ENCODE results near the gene KRTAP16-1.

The KRTAP16-1 gene

GRCh38 chr17:41329279-41329948, 20.3 kb upstream of the KRTAP16-1 start:
- no peak for DNase-seq (ENCODE audit: low spot score)

DNA sequence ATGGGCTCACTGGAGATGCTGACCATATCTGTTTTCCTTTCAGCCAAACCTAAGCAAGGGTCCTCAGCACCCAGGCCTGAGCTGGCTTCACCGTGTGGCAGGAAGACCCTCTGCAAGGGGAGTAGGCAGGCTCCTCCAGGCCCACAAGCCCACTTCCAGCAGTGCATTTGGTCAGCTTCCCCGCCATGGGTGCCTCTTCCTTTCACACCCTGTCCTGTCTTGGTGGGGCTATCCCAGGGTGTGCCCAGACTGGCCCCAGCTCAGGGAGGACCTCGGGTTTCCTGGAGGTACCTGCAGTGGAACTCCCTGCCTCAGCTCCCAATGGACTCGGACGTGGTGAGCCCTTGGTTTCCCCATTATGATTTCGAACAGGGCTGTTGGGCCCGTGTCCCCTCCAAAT, 19.1 kb upstream of the KRTAP16-1 start:
- DNase-seq (ENCODE audit: low spot score): no peak

GRCh38 chr17:41327411-41328120, 18.5 kb upstream of the KRTAP16-1 start:
- DNase-seq (ENCODE audit: low spot score): no peak

DNA sequence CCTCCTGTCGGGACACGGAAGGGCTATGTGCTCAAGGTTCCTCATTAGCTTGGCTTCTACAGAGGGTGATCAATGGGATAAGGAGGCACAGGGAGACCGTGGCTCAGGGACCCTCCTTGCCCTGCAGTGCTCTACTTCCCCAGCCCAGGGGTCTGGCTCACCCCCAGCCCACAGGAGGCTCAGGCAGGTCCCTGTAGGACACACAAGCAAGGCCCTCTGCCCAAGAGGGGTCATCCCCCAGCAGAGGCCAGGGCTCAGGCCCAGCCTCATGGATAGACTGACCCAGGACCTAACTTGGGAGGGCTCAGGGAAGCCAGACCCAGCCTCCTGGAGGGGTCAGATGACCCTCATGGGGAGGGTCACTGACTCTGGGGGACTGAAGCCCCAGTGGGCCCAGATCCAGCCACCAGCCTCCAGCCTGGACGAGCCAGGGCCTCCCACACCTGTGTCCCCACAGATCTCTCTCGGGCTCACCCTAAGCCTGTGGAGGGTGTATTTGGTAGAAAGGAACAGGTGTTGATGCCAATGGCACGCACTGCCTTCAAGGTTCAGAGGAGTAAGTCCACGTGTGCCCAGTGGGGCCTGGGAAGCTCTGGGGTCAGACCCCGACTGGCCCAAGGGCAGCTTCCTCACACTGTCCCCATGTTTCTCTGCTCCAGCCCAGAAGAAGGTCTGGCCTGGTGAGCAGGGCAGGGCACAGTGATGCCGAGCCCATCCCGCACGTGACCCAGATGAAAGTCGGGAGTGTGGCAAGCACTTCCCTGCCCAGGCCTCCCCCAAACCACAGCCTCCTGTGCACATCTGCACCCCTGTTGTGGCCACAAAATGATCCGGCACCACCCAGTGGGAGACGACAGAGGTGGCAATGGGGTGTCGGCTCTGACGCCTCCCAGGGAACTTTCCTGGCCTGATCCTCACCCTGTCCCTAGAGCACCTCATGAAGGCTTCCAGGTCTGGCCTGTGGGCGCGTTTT, 17.4 kb upstream of the KRTAP16-1 start:
- no peak for DNase-seq (ENCODE audit: low spot score)

- no peak for DNase-seq (ENCODE audit: low spot score)
Observed at GRCh38 chr17:41325611-41326010, 16.5 kb upstream of the KRTAP16-1 start.

DNA sequence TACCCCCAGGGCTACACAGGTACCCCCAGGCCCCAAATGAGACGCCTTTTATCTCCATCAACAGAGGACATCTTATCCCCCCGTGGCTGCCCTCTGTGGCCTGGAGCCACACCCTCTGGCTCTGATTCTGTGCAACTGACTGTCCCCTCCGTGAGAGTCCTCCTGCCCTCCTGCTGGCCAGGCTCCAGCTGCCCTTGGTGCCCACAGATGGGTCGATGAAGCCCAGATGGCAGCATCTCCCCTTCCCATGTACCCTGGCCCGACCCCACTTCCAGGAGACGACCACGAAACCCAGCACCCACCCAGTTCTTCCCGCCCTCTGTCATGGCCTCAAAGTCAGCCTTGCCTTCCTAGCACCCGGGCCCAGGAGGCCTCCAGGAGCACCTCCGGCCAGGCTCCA, 16.0 kb upstream of the KRTAP16-1 start:
- DNase-seq (ENCODE audit: low spot score): no peak

GRCh38 chr17:41324180-41325075, 15.3 kb upstream of the KRTAP16-1 start:
- DNase-seq (ENCODE audit: low spot score): no peak

- DNase-seq (ENCODE audit: low spot score): no peak
Observed at GRCh38 chr17:41322903-41323895, 14.1 kb upstream of the KRTAP16-1 start.

DNA sequence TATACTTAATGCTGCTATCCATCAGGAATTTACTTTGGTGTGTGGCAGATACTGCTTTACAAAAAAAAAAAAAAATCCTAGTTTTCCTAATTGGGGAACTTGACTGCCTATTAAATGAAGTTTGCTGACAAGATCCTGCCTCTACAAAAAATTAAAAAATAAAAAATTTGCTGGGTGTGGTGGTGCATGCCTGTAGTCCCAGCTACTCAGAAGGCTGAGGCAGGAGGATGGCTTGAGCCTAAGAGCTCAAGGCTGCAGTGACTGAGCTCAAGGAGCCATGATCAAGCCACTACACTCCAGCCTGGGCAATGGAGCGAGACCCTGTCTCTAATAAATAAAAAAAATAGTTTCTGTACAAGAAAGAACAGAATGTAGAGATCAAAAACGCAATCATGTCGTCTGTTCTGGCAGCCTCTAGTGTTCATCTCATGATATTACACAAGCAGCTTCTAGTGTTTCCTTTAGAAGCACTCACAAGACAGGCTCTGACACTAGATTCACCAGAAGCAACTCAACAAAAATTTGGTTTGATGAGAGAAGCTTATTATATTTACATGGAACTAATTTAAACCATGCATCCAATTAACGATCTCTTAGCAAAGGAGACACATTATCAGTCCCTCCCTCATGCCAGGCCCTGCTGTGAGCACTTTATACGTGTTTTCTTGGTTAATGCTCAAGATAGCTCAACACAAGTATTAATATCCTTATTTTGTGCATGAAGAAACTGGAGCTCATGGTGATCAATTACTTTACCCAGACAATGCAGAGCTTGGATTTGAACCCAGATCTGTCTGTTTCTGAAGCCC, 13.2 kb upstream of the KRTAP16-1 start:
- DNase-seq (ENCODE audit: low spot score): no peak

DNA sequence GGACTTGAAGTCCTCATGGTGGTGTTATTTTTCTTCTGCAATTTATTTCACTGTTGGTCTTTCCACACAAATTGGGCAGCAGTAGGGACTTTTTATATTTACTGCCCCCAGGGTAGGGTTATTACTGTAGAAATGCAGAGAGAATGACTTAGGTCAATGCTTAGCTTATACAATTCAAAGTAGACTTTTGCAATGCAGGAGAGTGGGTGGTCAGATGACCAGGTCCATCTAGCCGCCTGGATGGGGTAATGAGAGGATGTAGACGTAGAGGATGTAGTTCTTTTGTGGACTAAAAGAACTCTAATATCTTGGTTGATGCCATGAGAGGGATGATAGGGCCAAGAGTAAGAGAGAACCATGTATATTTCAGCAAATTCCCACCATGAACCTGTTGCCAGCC, 9.1 kb upstream of the KRTAP16-1 start:
- DNase-seq (ENCODE audit: low spot score): no peak

GRCh38 chr17:41315814-41316445, 6.8 kb upstream of the KRTAP16-1 start:
- no peak for DNase-seq (ENCODE audit: low spot score)

DNA sequence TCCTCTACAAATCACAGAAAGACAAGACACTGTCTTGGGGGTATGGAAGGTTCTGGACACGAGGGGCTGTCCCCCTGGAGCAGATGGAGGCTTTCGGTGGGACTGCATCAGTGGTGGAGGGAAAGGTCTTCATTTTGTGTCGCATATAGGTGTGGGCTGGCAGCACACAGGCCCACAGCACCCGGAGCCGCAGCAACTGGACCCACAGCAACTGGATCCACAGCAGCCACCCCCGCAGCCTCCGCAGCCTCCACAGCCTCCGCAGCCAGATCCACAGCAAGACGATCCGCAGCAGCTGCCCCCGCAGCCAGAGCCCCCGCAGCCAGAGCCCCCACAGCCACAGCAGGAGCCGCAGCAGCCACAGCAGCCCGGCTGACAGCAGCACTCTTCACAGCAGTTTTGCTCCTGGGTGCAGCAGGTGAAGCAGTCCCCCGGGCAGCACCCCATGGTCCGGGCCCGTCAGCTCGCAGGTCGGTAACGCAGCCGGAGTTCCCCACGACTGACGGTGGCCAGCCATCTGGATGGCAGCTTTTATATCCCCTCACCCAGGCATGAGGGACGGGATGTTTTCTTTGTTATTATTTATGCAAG, 6.2 kb upstream of the KRTAP16-1 start, which contains the start of gene KRTAP17-1:
Gene KRTAP17-1 (minus strand): TSS at position 507 of the 591 bp plus-strand sequence. CDS start 60 bp downstream, at position 447.
- DNase-seq (ENCODE audit: low spot score): no peak

- no peak for DNase-seq (ENCODE audit: low spot score)
Observed at GRCh38 chr17:41311111-41311510, 2.0 kb upstream of the KRTAP16-1 start.

- DNase-seq (ENCODE audit: low spot score): no peak
Observed at GRCh38 chr17:41308251-41308917, 725 bp downstream of the KRTAP16-1 start.

DNA sequence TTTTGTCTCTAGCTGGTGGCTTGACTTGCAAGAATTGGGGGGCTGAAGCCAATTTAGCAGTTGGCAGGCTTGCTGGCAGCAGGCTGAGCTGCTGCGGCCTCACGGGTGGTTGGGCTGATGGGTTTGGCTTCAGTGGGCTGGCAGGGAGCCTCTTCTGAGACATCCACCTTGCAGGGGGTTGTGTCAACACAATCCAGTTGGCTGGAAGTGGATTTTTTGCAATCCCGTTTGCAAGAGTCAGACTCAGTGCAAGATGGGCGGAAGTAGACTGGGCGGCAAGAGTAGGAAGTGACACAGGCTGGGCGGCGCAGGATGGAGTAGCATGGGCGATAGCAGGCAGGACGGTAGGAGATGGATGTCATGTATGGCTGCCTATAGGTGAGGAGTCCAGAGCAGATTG, 1.5 kb downstream of the KRTAP16-1 start:
- DNase-seq (ENCODE audit: low spot score): no peak

GRCh38 chr17:41304091-41304490, 5.0 kb downstream of the KRTAP16-1 start:
- no peak for DNase-seq (ENCODE audit: low spot score)

- DNase-seq (ENCODE audit: low spot score): no peak
Observed at GRCh38 chr17:41302981-41303380, 6.1 kb downstream of the KRTAP16-1 start.
